ENCODE measurements around the gene FDX2. TPM values are rescaled to one million over a fixed set of nuclear protein-coding genes. Genes with fewer than 3 reads are reported as not detected.
A peak's percentile ranks its signal among the peaks of the same experiment; 100 is the strongest.

FDX2 gene
- total RNA-seq, 1 experiment from 2014 or later = 26.2 TPM

DNA sequence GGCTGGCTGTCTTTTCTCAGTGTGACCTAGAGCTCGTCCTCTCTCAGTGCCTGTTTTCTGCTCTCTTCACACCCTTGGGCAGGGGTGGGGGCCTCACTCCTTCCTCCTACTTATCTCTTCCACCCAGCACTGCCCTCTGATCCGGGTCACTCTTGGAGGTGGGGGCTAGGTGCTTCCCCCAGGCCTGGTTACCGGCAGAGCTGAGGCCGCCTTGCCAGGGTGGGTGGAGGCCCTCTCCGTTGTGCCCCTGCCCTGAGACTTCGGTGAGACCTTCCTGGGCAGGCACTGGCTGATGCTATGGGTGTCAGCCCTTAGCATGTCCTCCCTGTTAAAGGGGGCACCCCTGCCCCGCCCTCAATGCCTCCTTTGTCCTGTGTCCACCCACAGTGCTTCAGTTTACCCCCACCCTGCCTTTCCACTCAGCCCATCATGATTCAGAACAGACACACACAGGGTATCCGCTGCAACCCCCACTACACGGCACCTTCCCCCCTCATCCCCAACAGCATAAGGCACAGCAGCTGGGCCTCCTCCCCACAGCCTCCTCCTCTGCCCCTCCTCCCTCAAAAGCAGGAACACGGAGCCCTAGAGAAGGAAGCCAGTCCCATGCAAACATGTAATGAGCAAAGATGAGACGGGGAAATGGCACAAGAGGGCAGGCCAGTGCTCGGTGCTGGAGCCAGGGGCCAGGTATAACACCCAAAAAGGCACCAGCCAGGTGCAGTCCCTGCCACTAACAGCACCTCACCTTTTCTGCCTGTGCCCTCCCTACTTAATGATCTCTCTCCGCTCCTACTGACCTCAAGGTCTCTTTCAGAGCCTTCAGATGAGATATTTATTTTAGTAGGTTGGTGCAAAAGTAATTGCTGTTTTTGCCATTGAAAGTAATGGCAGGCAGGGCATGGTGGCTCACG lies 16.0 kb downstream of the FDX2 start:
- H3K4me3 Mint-ChIP-seq = no peak overlapping the region
- peaks cover 6% of the 10 kb centered on the region for H3K4me1 Mint-ChIP-seq
- DNase-seq (ENCODE audit: low spot score) (no peak), ATAC-seq (no peak)
- ChIA-PET CTCF (interaction anchor here (1.3 to 1.5 kb wide), 2 partner anchors 41 to 89 kb away, joined by 6 to 9 read pairs; no protein-coding TSS in a partner anchor), POLR2A (no interaction called here)
- H3K9me3 Mint-ChIP-seq = no peaks in the 10 kb centered on the region
- peaks cover 54% of the 10 kb centered on the region for H3K27me3 Mint-ChIP-seq (ENCODE audit: low read depth)
- TF ChIP-seq, protein P1, sequence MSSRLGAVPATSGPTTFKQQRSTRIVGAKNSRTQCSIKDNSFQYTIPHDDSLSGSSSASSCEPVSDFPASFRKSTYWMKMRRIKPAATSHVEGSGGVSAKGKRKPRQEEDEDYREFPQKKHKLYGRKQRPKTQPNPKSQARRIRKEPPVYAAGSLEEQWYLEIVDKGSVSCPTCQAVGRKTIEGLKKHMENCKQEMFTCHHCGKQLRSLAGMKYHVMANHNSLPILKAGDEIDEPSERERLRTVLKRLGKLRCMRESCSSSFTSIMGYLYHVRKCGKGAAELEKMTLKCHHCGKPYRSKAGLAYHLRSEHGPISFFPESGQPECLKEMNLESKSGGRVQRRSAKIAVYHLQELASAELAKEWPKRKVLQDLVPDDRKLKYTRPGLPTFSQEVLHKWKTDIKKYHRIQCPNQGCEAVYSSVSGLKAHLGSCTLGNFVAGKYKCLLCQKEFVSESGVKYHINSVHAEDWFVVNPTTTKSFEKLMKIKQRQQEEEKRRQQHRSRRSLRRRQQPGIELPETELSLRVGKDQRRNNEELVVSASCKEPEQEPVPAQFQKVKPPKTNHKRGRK (CRISPR knock-in tag; IDR thresholded peaks at IDR 0.05; ENCODE audit: borderline replicate concordance) = no peak
- no peak for TF ChIP-seq SP1 (CRISPR knock-in tag; conservative IDR thresholded peaks at IDR 0.05)
- TF ChIP-seq JAZF1 (CRISPR knock-in tag; IDR thresholded peaks at IDR 0.05) = no peak
- TF ChIP-seq, protein P2, sequence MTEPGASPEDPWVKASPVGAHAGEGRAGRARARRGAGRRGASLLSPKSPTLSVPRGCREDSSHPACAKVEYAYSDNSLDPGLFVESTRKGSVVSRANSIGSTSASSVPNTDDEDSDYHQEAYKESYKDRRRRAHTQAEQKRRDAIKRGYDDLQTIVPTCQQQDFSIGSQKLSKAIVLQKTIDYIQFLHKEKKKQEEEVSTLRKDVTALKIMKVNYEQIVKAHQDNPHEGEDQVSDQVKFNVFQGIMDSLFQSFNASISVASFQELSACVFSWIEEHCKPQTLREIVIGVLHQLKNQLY (CRISPR knock-in tag; IDR thresholded peaks at IDR 0.05) = no peak
- no peak for TF ChIP-seq HMGA2 (CRISPR knock-in tag; IDR thresholded peaks at IDR 0.05)
- TF ChIP-seq CREB1 (CRISPR knock-in tag; IDR thresholded peaks at IDR 0.05) = no peak
- no peak for TF ChIP-seq ZNF219 (CRISPR knock-in tag; IDR thresholded peaks at IDR 0.05; ENCODE audit: borderline replicate concordance)
- no peak for TF ChIP-seq ZNF671 (CRISPR knock-in tag; IDR thresholded peaks at IDR 0.05)
- H3K36me3 Mint-ChIP-seq = no peaks in the 10 kb centered on the region
- H3K27ac Mint-ChIP-seq = no peak overlapping the region

DNA sequence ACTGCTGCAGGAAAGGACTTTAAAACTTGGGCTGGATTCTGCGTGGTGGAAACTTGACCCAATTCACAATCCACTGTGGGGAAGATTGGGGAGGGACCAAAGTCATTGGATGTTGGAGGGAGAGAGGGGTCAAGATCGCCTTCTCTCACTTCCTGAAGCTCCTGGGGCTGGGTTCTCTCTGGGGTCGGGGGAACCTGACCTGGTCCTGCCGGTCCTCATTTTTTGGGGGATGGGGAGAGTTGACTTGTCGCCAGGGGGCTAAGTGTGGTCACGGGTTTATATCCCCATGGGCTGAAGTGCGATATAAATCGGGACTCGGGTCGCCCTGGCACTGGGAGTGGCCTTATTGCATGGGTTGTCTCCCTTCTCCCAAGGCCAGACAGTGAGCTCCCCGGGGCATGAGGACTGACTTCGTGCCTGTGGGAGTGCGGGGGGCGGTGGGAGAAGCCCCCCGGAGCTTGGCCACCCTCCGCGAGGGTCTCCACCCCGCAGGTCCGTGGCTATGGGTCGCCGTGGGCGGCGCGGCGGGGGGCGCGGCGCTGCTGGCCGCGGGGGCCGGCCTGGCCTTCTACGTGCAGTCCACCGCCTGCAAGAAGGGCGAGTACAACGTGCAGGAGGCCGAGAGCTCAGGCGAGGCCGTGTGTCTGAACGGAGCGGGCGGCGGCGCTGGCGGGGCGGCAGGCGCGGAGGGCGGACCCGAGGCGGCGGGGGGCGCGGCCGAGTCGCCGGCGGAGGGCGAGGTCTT lies 19.8 kb downstream of the FDX2 start:
- POLR2A ChIA-PET = interaction anchor here (0.7 to 1.0 kb wide), 3 partner anchors 14 to 44 kb away, joined by 3 to 4 read pairs (median 3); partner anchors contain the start of genes ICAM1 and ZGLP1
- H3K36me3 Mint-ChIP-seq = no peaks in the 10 kb centered on the region
- peak; percentile 61 for DNase-seq (ENCODE audit: low spot score)
- H3K27ac Mint-ChIP-seq = no peak overlapping the region
- TF ChIP-seq NFYB (CRISPR knock-in tag; conservative IDR thresholded peaks at IDR 0.05; ENCODE audit: low read depth) = peak; percentile 39; the same call in 1 of the 2 replicates
- TF ChIP-seq, protein P3, sequence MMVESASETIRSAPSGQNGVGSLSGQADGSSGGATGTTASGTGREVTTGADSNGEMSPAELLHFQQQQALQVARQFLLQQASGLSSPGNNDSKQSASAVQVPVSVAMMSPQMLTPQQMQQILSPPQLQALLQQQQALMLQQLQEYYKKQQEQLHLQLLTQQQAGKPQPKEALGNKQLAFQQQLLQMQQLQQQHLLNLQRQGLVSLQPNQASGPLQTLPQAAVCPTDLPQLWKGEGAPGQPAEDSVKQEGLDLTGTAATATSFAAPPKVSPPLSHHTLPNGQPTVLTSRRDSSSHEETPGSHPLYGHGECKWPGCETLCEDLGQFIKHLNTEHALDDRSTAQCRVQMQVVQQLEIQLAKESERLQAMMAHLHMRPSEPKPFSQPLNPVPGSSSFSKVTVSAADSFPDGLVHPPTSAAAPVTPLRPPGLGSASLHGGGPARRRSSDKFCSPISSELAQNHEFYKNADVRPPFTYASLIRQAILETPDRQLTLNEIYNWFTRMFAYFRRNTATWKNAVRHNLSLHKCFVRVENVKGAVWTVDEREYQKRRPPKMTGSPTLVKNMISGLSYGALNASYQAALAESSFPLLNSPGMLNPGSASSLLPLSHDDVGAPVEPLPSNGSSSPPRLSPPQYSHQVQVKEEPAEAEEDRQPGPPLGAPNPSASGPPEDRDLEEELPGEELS (CRISPR knock-in tag; IDR thresholded peaks at IDR 0.05) = peak; percentile 71
- TF ChIP-seq, protein P4, sequence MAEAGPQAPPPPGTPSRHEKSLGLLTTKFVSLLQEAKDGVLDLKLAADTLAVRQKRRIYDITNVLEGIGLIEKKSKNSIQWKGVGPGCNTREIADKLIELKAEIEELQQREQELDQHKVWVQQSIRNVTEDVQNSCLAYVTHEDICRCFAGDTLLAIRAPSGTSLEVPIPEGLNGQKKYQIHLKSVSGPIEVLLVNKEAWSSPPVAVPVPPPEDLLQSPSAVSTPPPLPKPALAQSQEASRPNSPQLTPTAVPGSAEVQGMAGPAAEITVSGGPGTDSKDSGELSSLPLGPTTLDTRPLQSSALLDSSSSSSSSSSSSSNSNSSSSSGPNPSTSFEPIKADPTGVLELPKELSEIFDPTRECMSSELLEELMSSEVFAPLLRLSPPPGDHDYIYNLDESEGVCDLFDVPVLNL (CRISPR knock-in tag; IDR thresholded peaks at IDR 0.05; ENCODE audit: borderline replicate concordance, low read depth) = peak; percentile 65; the same call in 1 of the 2 replicates
- TF ChIP-seq, protein P5, sequence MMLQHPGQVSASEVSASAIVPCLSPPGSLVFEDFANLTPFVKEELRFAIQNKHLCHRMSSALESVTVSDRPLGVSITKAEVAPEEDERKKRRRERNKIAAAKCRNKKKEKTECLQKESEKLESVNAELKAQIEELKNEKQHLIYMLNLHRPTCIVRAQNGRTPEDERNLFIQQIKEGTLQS (CRISPR knock-in tag; conservative IDR thresholded peaks at IDR 0.05) = no peak
- peak; percentile 48; the same call in 1 of the 2 replicates for TF ChIP-seq FOXK1 (CRISPR knock-in tag; IDR thresholded peaks at IDR 0.05)
- TF ChIP-seq ZNF416 (CRISPR knock-in tag; IDR thresholded peaks at IDR 0.05) = 0 out of 2 replicates have a peak, but pooled peaks have one; percentile 23
- TF ChIP-seq ESRRA (CRISPR knock-in tag; IDR thresholded peaks at IDR 0.05; ENCODE audit: borderline replicate concordance) = 0 out of 2 replicates have a peak, but pooled peaks have one; percentile 72
- TF ChIP-seq, protein P6, sequence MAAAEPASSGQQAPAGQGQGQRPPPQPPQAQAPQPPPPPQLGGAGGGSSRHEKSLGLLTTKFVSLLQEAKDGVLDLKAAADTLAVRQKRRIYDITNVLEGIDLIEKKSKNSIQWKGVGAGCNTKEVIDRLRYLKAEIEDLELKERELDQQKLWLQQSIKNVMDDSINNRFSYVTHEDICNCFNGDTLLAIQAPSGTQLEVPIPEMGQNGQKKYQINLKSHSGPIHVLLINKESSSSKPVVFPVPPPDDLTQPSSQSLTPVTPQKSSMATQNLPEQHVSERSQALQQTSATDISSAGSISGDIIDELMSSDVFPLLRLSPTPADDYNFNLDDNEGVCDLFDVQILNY (CRISPR knock-in tag; IDR thresholded peaks at IDR 0.05) = no peak
- TF ChIP-seq NFE2L1 (CRISPR knock-in tag; IDR thresholded peaks at IDR 0.05) = peak; percentile 49; the same call in 1 of the 2 replicates
- 0 out of 2 replicates have a peak, but pooled peaks have one; percentile 29 for TF ChIP-seq JUN (CRISPR knock-in tag; IDR thresholded peaks at IDR 0.05)
- no peak for TF ChIP-seq TEAD1 (CRISPR knock-in tag; IDR thresholded peaks at IDR 0.05)
- TF ChIP-seq, protein P7, sequence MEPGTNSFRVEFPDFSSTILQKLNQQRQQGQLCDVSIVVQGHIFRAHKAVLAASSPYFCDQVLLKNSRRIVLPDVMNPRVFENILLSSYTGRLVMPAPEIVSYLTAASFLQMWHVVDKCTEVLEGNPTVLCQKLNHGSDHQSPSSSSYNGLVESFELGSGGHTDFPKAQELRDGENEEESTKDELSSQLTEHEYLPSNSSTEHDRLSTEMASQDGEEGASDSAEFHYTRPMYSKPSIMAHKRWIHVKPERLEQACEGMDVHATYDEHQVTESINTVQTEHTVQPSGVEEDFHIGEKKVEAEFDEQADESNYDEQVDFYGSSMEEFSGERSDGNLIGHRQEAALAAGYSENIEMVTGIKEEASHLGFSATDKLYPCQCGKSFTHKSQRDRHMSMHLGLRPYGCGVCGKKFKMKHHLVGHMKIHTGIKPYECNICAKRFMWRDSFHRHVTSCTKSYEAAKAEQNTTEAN (CRISPR knock-in tag; IDR thresholded peaks at IDR 0.05) = peak; percentile 66; the same call in 1 of the 2 replicates
- TF ChIP-seq TCF7 (CRISPR knock-in tag; IDR thresholded peaks at IDR 0.05; ENCODE audit: low read depth) = no peak
- peak; percentile 81 for TF ChIP-seq FOXP1 (CRISPR knock-in tag; IDR thresholded peaks at IDR 0.05; ENCODE audit: borderline replicate concordance)
- no peak for ATAC-seq
- H3K9me3 Mint-ChIP-seq = no peaks in the 10 kb centered on the region
- peak overlapping the region; percentile 76 for H3K4me3 Mint-ChIP-seq
- CTCF ChIA-PET = interaction anchor here (0.8 to 2.4 kb wide), 13 partner anchors 9 to 121 kb away, joined by 3 to 22 read pairs (median 4); partner anchors contain the start of genes ICAM1, ICAM4 and TYK2
- H3K27me3 Mint-ChIP-seq (ENCODE audit: low read depth) = peaks cover 87% of the 10 kb centered on the region
- peaks cover 21% of the 10 kb centered on the region for H3K4me1 Mint-ChIP-seq

All from WTC11 (cell line).